ENCODE measurements around the gene JAZF1. TPM values are rescaled to one million over a fixed set of nuclear protein-coding genes. Genes with fewer than 3 reads are reported as not detected.
A peak's percentile ranks its signal among the peaks of the same experiment; 100 is the strongest.

The JAZF1 gene
- total RNA-seq, 1 donor from 2014 or later: 42.5 TPM

DNA sequence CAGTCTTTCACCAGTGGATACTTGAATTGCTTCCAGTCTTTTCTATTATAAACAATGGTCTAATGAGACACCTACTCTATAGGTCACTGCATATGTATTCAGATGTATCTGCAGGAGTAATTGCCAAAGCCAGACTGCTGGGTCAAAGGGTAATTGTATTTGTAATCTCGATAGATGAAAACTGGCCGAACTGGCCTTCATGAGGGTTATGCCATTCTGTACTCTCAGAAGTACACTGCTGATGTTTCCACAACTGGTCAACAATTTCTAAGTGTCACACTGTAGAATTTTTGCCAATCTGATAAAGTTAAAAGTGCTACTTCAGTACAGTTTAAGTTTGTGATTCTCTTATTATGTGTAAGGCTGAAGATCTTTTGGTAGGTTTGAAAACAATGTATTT is 64.6 kb downstream of the JAZF1 start:
- intact Hi-C loops (cut with DNase I): loop anchor here (5.0 kb wide), 1 partner anchor 51 kb away; no protein-coding TSS in a partner anchor
- DNase-seq (ENCODE audit: low spot score): no peak

DNA sequence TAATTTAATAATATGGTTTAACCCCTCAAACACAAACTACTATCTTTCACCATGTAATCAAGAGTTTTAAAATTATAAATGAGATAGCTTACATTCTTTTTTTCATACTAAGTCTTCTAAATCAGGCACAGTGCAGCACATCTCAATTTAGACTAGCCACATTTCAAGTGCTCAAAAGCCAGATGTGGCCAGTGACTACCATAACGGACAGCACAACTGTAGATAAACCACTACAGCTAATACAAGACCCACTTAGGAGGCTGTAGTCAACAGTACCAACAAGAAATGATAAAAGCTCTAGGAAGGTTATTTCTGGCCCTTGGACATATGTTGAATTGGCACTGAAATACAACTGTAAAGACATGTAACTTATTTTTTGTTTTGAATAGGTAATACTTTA is 65.3 kb downstream of the JAZF1 start:
- intact Hi-C loops (cut with DNase I): loop anchor here (5.0 kb wide), 1 partner anchor 52 kb away; no protein-coding TSS in a partner anchor
- no peak for DNase-seq (ENCODE audit: low spot score)

DNA sequence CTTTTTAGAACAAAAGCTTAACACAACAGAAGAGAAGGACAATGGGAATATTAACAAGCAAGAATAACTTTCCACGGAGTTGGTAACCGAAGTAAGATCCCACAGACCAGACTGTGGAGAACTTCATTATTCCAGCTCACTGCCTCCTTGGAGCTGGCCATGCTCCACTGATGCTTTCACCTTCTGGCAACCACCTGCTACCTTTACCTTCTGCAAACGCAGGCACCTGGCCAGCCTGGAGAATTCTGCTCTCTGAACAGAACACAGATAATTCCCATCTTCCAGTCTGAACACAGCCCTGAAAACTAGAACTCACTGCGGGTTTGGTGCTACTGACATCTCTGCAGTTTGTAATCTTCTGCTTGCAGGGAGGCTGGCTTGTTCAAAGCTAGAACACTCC is 66.5 kb downstream of the JAZF1 start:
- intact Hi-C loops (cut with DNase I): no loop called here
- DNase-seq (ENCODE audit: low spot score): no peak

DNA sequence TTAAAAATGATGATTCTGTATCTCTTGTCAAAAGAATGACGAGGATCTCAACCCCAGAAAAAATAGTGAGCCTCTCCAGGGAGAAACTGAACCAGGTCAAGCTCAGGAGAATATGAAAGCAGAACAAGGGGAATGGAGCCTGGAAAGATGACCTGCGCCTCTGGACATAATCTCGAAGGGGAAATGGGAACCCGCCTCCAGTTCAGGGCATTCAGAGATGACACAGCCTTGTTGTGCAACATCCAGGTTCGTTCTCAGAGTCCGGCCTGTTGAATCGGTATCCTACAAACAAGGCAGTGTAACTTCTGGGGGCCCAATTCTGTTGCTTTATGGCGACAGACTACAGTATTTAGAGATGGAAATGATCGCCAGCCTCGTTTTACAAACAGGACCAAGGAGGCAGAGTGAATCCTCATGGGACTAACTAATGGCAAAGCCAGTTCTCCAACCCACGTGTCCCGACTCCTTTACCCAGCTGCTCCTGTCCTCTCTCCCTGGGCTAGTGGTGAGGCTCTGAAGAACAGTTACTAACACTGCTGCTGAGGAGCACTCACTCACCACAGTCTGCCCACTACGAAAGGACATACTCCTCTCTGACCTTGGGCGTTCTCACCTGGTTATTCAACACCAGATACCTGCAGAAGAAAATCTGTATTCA is 67.6 kb downstream of the JAZF1 start:
- DNase-seq (ENCODE audit: low spot score): peak; percentile 80
- intact Hi-C loops (cut with DNase I): no loop called here

DNA sequence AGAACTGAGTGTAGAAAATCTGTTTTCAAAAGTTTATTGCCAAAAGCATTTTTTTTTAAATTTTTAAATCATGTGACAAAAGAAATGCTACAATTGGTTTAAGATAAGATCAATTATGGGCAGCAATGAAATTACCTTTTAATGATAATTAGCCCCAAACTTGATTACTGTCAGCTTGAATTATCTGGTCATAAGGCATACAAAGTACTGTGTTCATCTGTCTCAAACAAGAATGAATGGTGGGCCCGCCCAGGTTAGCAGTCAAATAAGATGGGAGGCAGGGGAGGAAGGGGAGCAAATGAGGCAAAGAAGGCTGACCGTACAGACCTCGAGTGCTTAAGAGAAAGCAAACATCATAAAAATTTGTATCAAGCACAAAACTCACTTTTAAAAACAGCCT is 68.1 kb downstream of the JAZF1 start:
- DNase-seq (ENCODE audit: low spot score): no peak
- intact Hi-C loops (cut with DNase I): no loop called here

DNA sequence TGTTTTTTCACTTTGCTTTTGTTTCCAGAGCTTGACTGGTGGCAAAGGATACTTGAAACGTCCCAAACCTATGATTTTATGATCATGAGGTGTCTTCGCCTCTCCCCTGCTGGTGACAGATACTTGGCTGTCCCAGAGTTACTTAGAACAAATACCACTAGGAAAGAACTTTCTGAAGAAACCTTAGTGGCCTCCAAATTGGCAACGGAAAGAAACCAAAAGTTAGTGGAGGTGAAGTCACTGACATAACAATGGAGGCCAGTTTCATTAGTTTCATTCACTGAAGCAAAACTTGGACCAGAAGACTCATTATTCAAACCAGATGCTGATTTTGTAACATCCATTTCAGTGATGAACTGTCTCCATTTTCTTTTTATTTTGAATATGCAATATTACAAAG is 68.6 kb downstream of the JAZF1 start:
- no peak for DNase-seq (ENCODE audit: low spot score)
- intact Hi-C loops (cut with DNase I): no loop called here

DNA sequence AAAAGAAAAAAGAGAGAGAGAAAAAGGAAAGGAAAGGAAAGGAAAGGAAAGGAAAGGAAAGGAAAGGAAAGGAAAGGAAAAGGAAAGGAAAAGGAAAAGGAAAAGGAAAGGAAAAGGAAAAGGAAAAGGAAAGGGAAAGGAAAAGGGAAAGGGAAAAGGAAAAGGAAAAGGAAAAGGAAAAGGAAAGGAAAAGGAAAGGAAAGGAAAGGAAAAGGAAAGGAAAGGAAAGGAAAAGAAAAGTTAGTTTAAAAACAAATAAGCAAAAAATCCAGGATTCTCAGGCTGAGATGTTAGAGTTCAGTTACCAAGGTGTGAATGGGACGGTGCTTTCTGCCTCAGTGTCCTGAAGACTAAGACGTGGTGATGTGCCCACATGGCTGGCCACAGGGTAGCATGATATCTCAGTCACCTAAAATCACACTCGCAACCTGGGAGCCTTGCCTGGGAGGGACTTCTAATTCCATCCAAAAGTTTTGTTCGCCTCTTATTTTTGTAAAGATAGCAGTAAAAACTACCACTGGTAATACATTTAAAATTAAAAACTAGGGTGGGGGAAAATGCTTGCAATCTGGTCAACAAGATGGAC is 70.1 kb downstream of the JAZF1 start:
- no peak for DNase-seq (ENCODE audit: low spot score)
- intact Hi-C loops (cut with DNase I): no loop called here

DNA sequence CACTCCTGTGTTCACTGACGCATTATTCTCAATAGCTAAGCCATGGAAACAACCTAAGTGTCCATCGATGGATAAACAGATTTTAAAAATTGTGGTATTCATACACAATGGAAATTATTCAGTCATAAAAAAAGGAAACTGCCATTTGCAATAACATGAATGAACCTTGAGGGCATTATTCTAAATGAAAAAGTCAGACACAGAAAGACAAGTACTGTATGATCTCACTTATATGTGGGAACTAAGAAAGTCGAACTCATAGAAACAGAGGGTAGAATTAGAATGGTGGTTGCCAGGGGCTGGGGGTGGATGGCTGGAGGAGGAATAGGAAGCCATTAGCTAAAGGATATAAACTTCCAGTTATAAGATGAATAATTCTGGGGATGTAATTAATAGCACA is 71.8 kb downstream of the JAZF1 start:
- intact Hi-C loops (cut with DNase I): loop anchor here (5.0 kb wide), 1 partner anchor 74 kb away; the partner anchor contains the start of gene JAZF1
- DNase-seq (ENCODE audit: low spot score): no peak

DNA sequence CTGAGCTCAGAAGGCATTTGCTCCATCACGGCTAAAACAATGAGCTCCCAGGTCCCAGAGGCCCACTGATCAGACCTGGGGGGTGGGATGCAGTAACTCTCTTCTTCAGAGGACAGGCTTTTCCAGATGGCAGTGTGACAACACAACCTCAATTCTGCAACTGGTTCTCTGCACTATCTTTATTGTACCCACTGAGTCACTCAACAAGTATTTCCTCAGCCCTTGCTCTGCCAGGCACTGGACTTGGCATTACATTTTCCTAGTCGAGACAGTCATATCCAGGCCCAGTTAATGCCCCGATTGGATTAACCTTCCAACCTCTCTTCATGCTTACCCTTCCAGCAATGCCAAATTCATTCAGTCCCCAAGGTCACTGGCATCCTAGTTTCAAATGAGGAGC is 72.6 kb downstream of the JAZF1 start:
- DNase-seq (ENCODE audit: low spot score): no peak
- intact Hi-C loops (cut with DNase I): loop anchor here (5.0 kb wide), 1 partner anchor 74 kb away; the partner anchor contains the start of gene JAZF1

DNA sequence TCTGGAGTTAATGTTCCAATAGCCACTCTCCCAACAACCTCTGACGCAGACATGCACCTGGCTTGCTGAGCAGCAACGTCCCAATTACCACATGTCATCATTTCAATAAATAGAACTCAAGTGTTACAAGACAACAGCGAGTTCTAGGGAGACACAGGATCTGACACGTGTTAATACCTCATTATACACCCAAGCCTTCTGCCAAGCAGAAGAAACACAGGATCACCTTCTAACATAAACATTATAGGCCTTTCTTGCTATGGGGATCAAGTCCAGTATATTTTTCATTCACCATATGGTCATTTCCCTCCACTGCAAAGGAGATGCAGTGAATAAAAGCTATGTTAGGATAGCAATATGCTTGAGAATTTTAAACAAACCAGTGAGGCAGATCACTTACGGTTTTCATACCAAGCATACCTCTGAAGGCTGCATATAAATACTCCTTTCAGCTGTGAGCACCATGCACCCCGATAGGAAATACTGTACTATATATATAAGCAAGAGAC is 74.2 kb downstream of the JAZF1 start:
- DNase-seq (ENCODE audit: low spot score): no peak

DNA sequence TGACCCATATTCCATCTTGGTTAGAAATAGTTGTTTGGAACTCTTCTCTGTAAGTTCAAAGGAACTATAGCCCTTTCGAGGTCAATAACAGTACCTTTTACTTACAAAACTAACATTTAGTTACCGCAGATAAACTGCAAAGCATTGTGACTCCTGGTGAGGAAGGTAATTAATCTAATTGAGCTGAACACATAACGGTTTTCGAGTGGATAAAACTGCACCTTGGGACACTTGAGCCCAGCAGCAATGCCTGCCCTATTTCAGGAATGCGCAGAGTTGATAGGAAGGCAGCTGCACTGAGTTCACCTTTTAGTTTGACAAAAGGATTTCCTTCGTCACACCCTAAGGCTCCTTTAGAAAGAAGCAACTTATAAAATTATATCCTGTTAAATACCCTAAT is 75.4 kb downstream of the JAZF1 start:
- DNase-seq (ENCODE audit: low spot score): no peak
- intact Hi-C loops (cut with DNase I): loop anchor here (5.0 kb wide), 1 partner anchor 77 kb away; the partner anchor contains the start of gene JAZF1

More for the DNA sequence above, 74.2 kb downstream of the JAZF1 start:
- intact Hi-C loops (cut with DNase I): loop anchor here (5.0 kb wide), 1 partner anchor 76 kb away; the partner anchor contains the start of gene JAZF1

DNA sequence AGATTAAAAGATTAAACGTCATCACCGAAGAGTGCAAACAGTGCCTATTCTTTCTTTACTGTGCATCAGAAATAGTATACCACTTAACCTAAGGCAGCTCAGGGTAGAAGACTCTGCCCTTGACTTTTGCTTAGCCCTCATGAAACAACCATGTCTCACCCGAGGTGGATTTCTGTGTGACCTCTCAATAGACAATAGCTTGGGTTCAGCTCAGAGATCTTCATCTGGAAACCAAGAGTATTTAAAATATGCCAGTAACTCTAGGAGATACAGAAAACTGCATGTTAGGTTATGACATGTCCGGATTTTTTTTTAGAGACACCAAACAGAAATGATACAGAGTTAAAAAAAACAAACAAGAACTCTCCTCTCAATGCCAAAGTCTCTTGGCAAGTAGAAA is 75.8 kb downstream of the JAZF1 start:
- DNase-seq (ENCODE audit: low spot score): no peak
- intact Hi-C loops (cut with DNase I): loop anchor here (5.0 kb wide), 1 partner anchor 77 kb away; the partner anchor contains the start of gene JAZF1

DNA sequence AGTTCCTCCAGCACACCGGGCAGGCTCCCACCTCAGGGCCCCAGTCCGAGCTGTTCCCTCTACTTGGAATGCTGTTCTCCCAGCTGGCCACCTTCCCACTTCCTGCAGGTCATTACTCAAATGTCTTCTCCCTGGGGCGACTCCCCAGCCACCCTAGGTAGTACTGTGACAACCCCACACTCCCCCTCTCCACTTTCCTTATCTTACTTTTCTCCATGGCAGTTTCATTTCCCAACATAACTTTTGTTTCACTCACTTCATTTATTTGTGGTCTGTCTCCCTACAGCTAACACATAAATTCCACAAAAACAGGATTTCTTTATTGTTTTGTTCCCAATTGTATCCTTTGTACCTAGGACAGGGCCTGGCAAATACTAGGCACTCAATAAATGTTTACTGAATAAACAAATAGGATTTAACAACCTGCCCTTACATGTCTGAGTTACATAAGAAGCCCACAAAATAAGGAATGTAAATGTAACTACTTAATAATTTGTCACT is 76.5 kb downstream of the JAZF1 start:
- no peak for DNase-seq (ENCODE audit: low spot score)
- intact Hi-C loops (cut with DNase I): no loop called here

DNA sequence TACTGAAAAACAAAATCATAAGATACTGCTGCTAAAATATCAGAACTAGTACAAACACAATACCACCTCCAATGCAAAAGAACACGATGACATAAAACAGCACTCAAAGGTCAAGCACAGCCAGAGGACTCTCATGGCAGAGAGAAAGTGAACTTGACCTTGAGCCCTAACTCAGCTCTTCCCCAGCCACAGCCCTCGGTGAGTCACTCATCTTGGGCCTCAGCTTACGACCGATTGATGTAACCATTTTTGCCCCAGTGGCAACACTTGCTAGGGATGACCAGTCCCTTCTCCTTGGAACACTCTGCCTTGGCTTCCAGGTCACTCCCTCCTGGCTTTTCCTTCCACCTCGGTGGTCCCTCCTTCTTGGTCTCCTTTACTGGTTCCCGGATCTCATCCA is 77.8 kb downstream of the JAZF1 start:
- intact Hi-C loops (cut with DNase I): no loop called here
- no peak for DNase-seq (ENCODE audit: low spot score)

DNA sequence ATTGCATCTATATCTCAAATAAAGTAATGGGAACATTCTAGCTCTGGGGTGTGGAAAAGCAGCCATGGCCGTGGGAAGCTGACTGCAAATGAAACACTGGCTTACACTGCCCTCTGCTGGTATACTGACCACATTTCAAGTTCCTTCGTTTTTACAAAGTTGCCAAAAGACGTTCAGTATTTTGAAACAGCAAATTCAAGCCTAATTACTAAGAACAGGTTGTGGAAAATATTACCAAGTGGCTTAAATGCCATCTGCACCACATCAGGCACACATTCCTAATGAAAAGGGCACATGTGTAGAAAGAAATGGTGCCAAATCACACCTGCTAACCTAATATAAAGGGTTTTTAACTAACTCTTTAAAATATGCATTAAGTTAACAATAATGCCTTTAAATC is 83.9 kb downstream of the JAZF1 start:
- DNase-seq (ENCODE audit: low spot score): no peak
- intact Hi-C loops (cut with DNase I): loop anchor here (10.0 kb wide), 2 partner anchors 178 to 902 kb away; no protein-coding TSS in a partner anchor

DNA sequence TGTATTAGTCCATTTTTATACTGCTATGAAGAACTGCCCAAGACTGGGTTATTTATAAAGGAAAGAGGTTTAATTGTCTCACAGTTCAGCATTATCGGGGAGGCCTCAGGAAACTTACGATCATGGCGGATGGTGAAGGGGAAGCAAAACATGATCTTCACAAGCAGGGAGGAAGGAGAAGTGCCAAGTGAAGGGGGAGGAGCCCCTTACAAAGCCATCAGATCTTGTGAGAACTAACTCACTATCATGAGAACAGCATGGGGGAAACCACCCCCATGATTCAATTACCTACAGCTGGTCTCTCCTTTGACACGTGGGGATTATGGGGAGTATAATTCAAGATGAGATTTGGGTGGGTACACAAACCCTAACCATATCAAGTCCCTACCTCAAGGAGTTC is 85.4 kb downstream of the JAZF1 start:
- intact Hi-C loops (cut with DNase I): loop anchor here (10.0 kb wide), 2 partner anchors 180 to 900 kb away; no protein-coding TSS in a partner anchor
- no peak for DNase-seq (ENCODE audit: low spot score)

DNA sequence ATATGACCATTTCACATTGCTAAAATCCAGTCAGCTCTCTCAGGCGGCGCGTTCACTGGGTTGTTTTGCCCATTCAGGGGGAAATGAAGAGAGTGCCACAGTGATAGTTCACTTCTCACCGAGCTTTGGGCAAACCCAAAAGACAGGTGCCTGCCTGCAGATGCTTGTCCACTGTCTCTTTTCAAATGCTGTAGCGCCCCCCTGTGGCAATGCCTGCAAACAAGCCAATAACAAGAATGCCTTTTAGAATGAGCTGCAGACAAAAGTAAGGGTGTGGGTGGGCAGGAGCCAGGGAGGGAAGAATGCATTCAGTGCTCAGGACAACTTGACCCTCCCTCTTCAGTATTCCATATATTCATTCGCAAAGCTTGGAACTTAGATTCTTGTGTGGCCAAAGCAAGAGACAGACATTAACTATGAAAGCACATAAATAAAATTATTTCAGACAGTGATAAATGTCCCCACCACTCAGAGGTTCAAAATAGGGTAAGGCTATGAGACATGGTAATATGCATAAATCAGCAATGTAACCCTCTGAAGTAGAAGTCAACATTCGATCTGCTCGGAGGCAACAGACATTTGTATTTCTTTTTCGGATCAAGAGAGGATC is 86.9 kb downstream of the JAZF1 start:
- intact Hi-C loops (cut with DNase I): loop anchor here (10.0 kb wide), 2 partner anchors 181 to 899 kb away; no protein-coding TSS in a partner anchor
- DNase-seq (ENCODE audit: low spot score): peak; percentile 87

DNA sequence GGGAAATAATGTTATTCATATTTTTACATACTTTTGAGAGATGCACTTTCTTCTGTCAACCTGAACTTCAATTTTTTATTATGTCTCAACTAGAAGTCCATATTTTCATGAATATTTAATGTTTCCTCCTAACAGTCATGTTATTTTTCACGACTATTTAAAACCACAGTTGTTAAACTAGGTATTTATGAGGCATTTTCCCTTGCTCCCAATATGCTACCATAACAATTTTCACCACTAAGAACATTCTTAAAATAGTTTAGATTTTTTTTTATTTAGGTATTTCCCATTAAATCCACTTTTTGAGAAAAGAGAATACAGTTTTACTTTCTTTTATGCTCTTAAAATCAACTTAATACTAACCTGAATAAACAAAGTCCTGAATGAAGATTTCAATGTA is 89.4 kb downstream of the JAZF1 start:
- DNase-seq (ENCODE audit: low spot score): no peak
- intact Hi-C loops (cut with DNase I): loop anchor here (10.0 kb wide), 2 partner anchors 184 to 896 kb away; no protein-coding TSS in a partner anchor

DNA sequence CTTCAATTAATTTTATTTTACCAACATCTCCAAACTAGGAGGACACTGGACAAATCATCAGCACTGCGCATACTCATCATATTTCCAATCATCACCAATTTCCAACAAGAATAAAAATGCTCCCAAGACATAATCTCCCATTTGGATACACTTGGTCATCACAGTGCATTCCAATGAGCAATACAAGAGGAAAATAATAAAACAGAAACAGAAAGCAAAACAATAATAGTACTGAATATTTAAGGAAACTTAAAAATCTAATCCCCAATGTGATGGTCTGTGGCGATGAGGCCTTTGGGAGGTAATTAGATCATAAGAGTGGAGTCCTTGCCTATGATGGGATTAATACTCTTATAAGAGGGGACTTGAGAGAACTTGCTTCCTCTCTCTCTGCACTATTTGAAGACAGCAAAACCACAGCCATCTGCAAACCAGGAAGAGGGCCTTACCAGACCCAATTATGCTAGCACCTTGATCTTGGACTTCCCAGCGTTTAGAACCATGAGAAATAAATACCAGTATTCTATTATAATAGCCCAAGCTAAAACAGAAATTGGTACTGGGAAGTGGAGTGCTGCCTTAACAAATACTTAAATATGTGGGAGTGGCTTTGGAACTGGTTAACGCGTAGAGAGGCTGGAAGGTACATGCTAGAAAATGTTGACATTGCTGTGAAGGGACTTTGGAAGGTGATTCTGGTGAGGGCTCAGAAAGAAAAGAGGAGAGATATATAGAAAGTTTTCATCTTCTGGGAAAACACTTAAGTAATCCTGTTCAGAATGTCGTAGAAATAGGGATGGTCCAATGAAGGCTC is 91.5 kb downstream of the JAZF1 start:
- intact Hi-C loops (cut with DNase I): no loop called here

More for the DNA sequence above, 91.5 kb downstream of the JAZF1 start:
- no peak for DNase-seq (ENCODE audit: low spot score)
